Stimulated activated CD4-positive, alpha-beta T cell treated with anti-CD3 and anti-CD28 coated beads, Interleukin-2, amount 100 ng/mL, for 24 hours (primary cell): Measurements from ENCODE around the gene RAB1B.

Source experiments
- DNase-seq, 2 donors: peaks; one replicate each; pipeline ENCODE4 v3.0.0-alpha.2; 2020

Gene RAB1B

GRCh38 chr11:66285250-66285947 is 17.0 kb downstream of the RAB1B start:
- DNase-seq = no peak

GRCh38 chr11:66286699-66287098 is 18.3 kb downstream of the RAB1B start:
- DNase-seq = no peak

- DNase-seq = no peak
Observed at GRCh38 chr11:66287211-66287888, 18.9 kb downstream of the RAB1B start.

- no peak for DNase-seq
Observed at GRCh38 chr11:66287889-66288670, 19.6 kb downstream of the RAB1B start.

- peak; percentile 98 for DNase-seq
Observed at GRCh38 chr11:66288671-66289547, 20.5 kb downstream of the RAB1B start, which contains the start of gene YIF1A. Gene YIF1A (minus strand): TSS chr11:66289143. CDS start chr11:66288985, 158 bp downstream.

GRCh38 chr11:66289548-66290329 is 21.3 kb downstream of the RAB1B start:
- DNase-seq = peak; percentile 87 to 88

- DNase-seq = no peak
Observed at GRCh38 chr11:66290330-66290621, 21.8 kb downstream of the RAB1B start.

- no peak for DNase-seq
Observed at GRCh38 chr11:66291303-66291705, 22.9 kb downstream of the RAB1B start.

- DNase-seq = peak in 1 of 2 donors; percentile 50
Observed at GRCh38 chr11:66291706-66292542, 23.5 kb downstream of the RAB1B start, which contains the start of gene TMEM151A. Gene TMEM151A (plus strand): TSS chr11:66291894. CDS start chr11:66292014, 120 bp downstream.

GRCh38 chr11:66292543-66293332 is 24.3 kb downstream of the RAB1B start:
- no peak for DNase-seq

- DNase-seq = no peak
Observed at GRCh38 chr11:66293352-66293751, 24.9 kb downstream of the RAB1B start.

- no peak for DNase-seq
Observed at GRCh38 chr11:66293777-66294625, 25.6 kb downstream of the RAB1B start.

- DNase-seq = no peak
Observed at GRCh38 chr11:66294626-66295620, 26.5 kb downstream of the RAB1B start.

- no peak for DNase-seq
Observed at GRCh38 chr11:66297610-66298009, 29.2 kb downstream of the RAB1B start.

GRCh38 chr11:66299186-66299585 is 30.7 kb downstream of the RAB1B start:
- no peak for DNase-seq

GRCh38 chr11:66302656-66303055 is 34.2 kb downstream of the RAB1B start:
- DNase-seq = no peak

GRCh38 chr11:66309475-66309874 is 41.0 kb downstream of the RAB1B start:
- no peak for DNase-seq

GRCh38 chr11:66310324-66310723 is 41.9 kb downstream of the RAB1B start:
- no peak for DNase-seq
